HTR-8/SVneo (cell line): ENCODE data around the gene AASS.

Source experiments
- DNase-seq: peaks from one replicate; pipeline ENCODE4 v3.0.0; 2011; ENCODE audit warnings: low spot score, mixed read lengths; ENCODE audit not compliant: insufficient read length
- FAIRE-seq: peaks from 2 replicates; lab custom pipeline; 2011; peaks lifted over from hg19 to GRCh38; lab: Jason Lieb, UNC

The AASS gene

DNA sequence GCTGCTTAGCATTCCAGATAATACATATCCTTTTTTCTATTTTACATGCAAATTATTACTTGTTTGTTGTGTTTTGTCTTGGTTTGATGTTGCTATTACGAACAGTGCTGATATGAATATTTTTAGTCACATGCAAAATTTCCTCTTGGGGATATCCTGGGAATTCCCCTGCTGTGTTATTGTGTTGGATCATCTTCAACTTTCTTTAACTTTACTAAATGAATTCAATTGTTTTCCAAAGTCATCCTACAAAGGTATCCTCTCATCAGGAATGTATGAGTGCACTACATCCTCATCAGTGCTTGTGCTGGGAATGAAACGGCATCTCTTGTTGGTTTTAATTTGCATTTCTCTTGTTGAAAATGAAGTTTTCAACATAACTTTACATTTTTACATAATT, 87.1 kb downstream of the AASS start:
- DNase-seq (no peak), FAIRE-seq (no peak)

DNA sequence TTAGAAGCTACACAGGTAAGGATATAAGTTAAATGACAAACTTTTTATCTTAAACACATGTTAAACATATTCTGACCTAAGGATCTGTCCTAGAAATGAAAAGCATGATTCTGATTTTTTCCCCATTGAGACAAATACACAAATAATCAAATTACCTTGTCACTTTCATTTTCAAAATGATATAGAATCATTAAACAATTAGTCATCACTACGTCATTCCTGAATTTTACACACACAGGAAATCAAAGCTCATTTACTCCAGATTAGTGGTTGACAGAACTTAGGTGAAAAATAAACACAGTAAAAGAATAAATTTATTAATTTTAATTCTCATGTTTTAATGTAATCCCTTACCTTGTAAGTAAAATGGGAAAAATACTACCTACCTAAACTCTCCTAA, 89.0 kb downstream of the AASS start:
- FAIRE-seq: no peak

DNA sequence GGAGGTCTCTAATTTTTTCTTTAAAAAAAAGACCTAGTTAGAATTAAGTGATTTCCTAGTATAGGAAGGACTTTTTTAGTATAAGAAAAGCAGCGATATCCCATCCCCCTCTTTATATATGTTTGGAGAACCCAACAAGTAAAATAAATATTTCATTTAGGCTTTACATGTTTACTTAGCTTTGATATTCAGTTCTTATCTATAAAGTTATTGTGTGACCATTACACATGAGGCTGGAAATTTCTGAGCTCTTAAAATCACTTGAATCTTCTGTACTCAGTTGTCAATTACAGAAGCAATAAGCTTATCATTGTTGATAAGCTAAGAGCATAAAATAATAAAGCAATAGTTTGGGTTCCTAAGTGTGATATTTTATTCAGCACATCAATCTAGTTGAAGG, 89.7 kb downstream of the AASS start:
- DNase-seq (no peak), FAIRE-seq (no peak)

More for the DNA sequence above, 89.0 kb downstream of the AASS start:
- DNase-seq: no peak

DNA sequence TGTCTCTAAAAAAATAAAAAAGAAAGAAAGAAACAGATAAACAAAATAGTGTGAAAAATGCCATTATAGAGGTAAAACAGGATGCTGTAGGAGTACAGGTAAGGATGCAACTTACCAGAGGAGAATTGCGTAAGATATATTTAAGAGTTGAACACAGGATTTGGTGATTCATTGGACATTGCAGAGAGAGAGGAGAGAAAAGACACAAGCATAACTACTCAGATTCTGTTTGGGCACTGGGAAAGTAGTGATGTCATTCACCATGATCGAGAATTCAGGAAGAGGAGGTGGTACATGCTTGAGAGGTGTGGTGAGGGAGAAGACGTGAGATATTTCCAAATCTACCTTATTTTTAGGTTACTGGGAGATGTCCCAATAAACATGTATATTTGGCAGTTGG, 97.6 kb downstream of the AASS start:
- FAIRE-seq: no peak
- no peak for DNase-seq

DNA sequence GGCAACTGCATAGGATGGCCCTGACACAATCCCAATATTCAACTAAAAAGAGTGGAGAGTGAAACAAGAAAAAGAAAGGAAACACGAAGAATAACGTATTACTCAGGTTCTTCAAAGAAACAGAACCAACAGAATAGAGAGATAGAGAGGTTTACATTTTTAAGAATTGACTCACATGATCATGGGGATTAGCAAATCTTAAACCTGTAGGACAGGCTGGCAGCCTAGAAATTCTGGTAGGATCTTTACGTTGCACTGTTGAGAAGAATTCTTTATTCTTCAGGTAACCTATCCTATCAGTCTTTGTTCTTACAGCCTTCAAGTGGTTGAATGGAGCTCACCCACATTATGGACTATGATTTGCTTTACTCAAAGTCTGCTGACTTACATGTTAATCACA, 103.9 kb downstream of the AASS start:
- FAIRE-seq (no peak), DNase-seq (no peak)

DNA sequence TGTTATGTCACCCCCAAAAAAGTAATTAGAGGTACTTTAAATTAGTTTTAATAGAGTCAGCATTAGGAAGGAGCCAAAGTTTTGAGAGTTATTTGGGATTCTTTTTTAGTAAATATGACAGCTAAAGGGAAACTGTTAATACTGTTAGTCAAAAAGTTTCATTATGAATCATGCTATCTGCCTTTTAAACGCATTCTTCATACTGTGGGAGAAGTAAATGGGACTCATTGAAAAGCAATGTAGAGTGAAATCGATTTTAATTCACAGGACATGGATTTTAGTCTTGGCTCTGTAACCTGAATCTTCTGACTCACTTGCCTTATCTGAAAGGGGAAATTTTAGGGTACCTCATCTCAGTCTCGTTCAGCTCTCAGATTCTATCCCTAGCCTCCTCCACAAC, 105.1 kb downstream of the AASS start:
- DNase-seq: no peak
- no peak for FAIRE-seq

DNA sequence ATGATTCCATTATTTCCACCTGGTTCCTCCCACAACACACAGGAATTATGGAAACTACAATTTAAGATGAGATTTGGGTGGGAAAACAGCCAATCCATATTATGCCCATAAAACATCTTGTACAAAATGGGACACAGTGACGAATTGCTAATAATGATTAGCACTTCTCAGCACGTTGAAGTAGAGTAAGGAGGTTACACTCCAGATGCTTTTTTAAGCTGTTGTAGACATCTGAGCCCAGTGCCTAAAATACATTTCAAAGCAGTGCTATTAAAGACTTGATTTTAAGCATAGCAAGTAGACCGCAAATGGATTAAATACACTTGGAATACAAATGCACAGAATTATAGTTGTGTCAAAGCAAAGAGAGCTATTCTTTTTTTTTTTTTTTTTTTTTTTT, 105.9 kb downstream of the AASS start:
- DNase-seq (no peak), FAIRE-seq (no peak)

DNA sequence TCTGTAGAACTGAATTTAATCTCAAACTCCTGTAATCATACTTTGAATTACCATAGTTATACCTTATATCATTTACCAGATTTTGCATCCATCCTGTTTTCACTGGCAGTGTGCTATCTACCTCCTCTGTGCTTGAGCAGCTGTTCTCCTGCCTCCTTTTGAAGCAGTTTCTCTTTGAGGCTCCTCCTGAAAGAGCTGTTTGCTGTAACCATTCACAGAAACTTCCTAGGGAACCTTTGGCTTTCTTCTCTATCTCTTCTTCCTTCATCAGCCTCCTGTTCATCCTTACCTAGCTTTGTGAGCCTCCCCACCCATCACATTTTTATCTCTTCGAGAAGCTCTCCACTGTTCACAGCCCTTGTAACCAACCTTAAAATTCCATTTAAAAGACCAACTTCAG, 108.2 kb downstream of the AASS start:
- no peak for DNase-seq
- FAIRE-seq: no peak

GRCh38 chr7:122033641-122034040, 110.4 kb downstream of the AASS start:
- no peak for FAIRE-seq
- DNase-seq: no peak

GRCh38 chr7:122027058-122027457, 117.0 kb downstream of the AASS start:
- no peak for FAIRE-seq
- DNase-seq: no peak
